HG02642 (cell line): ENCODE measurements around the gene LHFPL3.
"Not testable (repeated sequence)": the region's sequence is repeated elsewhere in the genome, so short reads cannot be mapped to it uniquely, and the experiment has no call there.

Experiments used
- ATAC-seq: cut with Tn5 transposase; IDR thresholded peaks from one replicate; pipeline ENCODE4 v1.9.1; 2021; ENCODE audit warnings: mild to moderate bottlenecking; ENCODE audit not compliant: unreplicated experiment, poor library complexity

The LHFPL3 gene

GRCh38 chr7:104661575-104661974, 333.2 kb downstream of the LHFPL3 start:
- no peak for ATAC-seq

- no peak for ATAC-seq
Observed at GRCh38 chr7:104664648-104665047, 336.2 kb downstream of the LHFPL3 start.

- no peak for ATAC-seq
Observed at GRCh38 chr7:104677587-104677986, 349.2 kb downstream of the LHFPL3 start.

GRCh38 chr7:104679085-104679484, 350.7 kb downstream of the LHFPL3 start:
- no peak for ATAC-seq

- ATAC-seq = no peak
Observed at GRCh38 chr7:104686286-104686685, 357.9 kb downstream of the LHFPL3 start.

GRCh38 chr7:104694710-104695109, 366.3 kb downstream of the LHFPL3 start:
- no peak for ATAC-seq

GRCh38 chr7:104695563-104695962, 367.2 kb downstream of the LHFPL3 start:
- ATAC-seq = no peak

GRCh38 chr7:104700336-104700735, 371.9 kb downstream of the LHFPL3 start:
- ATAC-seq = no peak

- not testable (repeated sequence) for ATAC-seq
Observed at GRCh38 chr7:104721027-104721426, 392.6 kb downstream of the LHFPL3 start.

- no peak for ATAC-seq
Observed at GRCh38 chr7:104723001-104723400, 394.6 kb downstream of the LHFPL3 start.

GRCh38 chr7:104758504-104758903, 430.1 kb downstream of the LHFPL3 start:
- ATAC-seq = no peak

GRCh38 chr7:104761892-104762291, 433.5 kb downstream of the LHFPL3 start:
- no peak for ATAC-seq

- no peak for ATAC-seq
Observed at GRCh38 chr7:104767113-104767512, 438.7 kb downstream of the LHFPL3 start.

- ATAC-seq = no peak
Observed at GRCh38 chr7:104767826-104768536, 439.6 kb downstream of the LHFPL3 start.

GRCh38 chr7:104772405-104773345, 444.3 kb downstream of the LHFPL3 start:
- no peak for ATAC-seq

- ATAC-seq = no peak
Observed at GRCh38 chr7:104773796-104774195, 445.4 kb downstream of the LHFPL3 start.

GRCh38 chr7:104775531-104775930, 447.1 kb downstream of the LHFPL3 start:
- ATAC-seq = no peak

GRCh38 chr7:104777301-104777800, 448.9 kb downstream of the LHFPL3 start:
- ATAC-seq = no peak

- no peak for ATAC-seq
Observed at GRCh38 chr7:104779888-104780287, 451.5 kb downstream of the LHFPL3 start.

GRCh38 chr7:104784686-104785085, 456.3 kb downstream of the LHFPL3 start:
- no peak for ATAC-seq

- ATAC-seq = no peak
Observed at GRCh38 chr7:104789780-104790179, 461.4 kb downstream of the LHFPL3 start.
